Subcutaneous adipose tissue (tissue), 4 donors: Measurements from ENCODE around the gene ZBTB20. TPM values are rescaled to one million over a fixed set of nuclear protein-coding genes. Genes with fewer than 3 reads are reported as not detected.

Experiments used
- total RNA-seq, 4 donors: library from RNA; depleted of rRNA; stranded (reverse); fragments of >200 nt; gene quantifications; one replicate each; pipeline ENCODE4 v1.1.0, GENCODE V29; 2016
- TF ChIP-seq, protein P1 (sequence below): fragments of 450-650 bp; IDR thresholded peaks from one replicate; pipeline ENCODE4 v1.5.1; 2016; ENCODE audit warnings: low read depth, mild to moderate bottlenecking, control low read depth, antibody characterized with exemption, moderate library complexity

Gene ZBTB20
- total RNA-seq, 4 donors from 2014 or later = 60.3 to 93.4 (median 69.1) TPM

DNA sequence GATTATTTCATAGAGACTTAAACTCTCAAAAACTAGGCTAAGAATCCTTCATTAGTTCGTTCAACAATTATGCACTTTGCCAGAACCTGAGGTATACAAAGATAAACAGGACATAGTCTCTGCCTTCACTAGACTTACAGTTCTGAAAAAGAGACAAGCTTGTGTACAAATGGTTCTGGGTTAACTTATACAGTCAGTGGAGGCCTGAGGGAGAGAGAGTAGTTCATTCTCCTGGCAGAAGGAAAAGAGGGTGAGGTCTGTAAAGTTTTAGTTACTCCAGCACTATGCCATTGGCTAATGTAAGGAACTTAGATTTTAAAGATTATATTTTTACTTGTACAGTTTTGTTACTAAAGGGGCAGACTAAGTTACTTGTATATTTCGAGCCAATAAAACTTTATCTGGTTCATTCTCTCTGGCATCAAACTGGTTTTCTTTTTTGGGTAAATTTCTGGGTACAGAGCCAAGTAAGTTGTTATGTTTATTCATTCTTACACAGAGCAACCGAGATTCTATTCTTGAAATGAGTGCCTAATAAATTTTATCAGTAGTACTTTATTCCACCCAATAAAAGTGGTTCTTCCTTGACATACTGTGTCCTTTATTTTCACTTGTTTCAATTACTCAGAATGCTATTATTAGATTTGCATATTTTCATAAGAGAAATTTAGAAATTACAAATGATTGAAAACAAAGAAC is 574.6 kb downstream of the ZBTB20 start:
- TF ChIP-seq, protein P1, sequence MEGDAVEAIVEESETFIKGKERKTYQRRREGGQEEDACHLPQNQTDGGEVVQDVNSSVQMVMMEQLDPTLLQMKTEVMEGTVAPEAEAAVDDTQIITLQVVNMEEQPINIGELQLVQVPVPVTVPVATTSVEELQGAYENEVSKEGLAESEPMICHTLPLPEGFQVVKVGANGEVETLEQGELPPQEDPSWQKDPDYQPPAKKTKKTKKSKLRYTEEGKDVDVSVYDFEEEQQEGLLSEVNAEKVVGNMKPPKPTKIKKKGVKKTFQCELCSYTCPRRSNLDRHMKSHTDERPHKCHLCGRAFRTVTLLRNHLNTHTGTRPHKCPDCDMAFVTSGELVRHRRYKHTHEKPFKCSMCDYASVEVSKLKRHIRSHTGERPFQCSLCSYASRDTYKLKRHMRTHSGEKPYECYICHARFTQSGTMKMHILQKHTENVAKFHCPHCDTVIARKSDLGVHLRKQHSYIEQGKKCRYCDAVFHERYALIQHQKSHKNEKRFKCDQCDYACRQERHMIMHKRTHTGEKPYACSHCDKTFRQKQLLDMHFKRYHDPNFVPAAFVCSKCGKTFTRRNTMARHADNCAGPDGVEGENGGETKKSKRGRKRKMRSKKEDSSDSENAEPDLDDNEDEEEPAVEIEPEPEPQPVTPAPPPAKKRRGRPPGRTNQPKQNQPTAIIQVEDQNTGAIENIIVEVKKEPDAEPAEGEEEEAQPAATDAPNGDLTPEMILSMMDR = no peak

DNA sequence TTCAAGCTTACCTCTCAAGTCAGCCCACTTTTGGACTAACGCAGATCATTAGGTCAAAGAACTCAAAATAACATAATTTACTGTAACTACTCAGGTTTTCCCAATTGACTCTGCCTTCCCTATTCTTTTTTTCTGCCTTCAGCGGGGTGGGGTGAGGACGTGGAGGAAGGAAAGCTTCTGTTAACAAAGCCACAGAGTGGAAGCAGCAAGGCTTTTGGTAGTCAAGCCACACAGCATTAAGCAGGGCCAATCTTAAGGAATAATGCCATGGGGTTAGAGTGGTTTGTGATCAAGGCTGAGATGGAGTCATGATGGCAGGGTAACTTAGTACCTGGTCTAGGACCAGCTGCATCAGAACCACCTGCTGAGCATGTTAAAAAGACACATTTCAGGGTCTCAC is 575.7 kb downstream of the ZBTB20 start:
- TF ChIP-seq, protein P1 = no peak

DNA sequence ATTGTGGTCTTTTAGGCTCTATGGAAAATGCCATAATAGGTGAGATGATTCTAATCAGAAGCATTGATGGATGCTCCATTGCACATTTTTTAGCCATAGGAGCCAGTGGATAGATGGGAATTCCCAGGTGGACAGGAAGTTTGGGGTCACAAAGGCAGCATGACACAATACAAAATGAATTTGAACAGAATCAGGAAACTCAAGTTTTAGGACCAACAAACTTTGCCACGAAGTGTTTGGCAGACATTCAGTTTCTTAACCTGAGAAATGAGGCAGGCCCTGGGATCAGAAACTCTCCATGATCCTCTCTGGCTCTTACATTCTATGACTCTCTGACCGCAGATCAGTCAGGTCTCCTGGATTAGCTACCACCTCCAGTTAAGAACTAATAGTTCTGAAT is 577.9 kb downstream of the ZBTB20 start:
- TF ChIP-seq, protein P1 = no peak

DNA sequence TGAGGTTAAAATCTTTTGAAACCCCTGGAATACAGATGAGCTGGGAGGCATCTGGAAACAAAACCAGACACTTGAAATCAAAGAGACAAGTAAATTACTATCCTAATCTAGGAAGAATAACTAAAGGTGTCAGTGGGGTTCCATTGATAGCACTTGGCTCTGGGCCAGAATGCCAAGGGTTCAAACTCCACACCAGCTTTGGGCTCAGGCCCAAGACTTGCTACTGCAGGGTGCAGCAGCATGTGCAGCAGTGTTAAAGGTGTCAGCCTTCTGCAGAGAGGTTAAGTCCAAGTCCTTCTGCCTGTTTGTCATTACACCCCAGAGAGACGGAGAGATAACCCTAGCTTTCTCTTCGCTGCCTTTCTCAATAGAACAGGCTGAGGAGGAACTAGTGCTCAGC is 579.3 kb downstream of the ZBTB20 start:
- TF ChIP-seq, protein P1 = no peak

DNA sequence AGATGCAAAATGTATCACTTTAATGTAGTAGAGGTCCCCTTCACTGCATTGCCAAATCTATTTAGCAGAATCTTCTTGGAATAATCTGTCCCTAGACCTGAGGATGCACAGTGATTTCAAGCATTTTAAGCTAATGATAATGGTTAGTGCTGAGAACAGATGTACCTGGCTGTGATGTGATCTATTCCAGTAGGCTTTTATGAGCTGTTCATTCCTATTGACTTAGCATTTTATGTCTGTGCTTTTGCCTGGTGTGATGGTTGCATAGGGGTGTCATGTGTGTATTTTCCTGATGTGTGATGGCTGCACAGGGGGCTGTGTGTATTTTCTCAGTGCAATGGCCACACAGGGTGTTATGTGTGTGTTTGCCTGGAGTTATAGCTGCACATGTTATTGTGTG is 580.3 kb downstream of the ZBTB20 start:
- TF ChIP-seq, protein P1 = no peak

DNA sequence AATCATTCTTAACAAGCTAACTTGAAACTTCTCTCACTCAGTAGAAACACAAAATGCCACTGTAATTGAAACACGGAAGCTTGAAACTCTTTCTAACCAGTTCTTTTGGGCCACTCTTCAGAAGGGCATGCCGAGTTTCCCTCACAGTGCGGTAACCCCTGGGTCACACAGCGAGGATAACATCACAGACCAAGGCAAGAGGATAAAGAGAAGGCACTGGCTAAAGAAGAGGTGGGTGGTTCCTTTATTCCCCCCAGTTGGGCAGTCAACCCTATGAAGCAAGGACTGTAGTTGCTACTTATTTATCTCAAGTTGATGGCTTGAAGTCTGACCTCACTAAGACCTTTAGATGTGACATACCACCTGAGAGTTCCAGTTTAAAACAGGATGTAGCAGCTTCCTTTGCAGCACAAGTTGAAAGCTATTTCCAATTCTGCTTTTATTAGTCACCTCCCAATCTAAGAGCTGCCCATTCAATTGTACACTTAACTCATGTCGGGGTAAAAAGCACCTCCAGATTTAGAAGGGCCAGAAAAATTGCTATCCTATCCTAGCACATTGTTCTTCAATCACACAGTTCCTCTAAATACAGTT is 580.8 kb downstream of the ZBTB20 start:
- TF ChIP-seq, protein P1 = no peak

DNA sequence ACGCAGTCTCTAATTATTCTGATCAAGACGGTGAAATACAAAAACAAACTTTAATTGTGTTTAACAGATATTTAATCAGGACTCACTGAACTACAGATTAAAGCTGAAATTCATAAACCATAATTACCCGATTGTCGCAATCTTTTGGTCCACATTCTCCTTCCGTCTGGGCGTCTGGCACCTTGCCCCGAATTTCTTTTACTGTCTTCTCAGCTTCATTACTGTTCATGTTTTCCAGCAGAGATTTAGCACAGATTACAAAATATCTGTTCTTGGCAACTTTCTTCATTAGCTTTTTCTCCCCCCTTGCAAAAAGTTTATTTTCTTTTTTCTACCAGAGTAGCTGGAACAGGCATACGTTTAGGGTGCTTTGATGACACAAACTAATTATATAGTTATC is 581.9 kb downstream of the ZBTB20 start:
- TF ChIP-seq, protein P1 = no peak
